Renal cortex interstitium (tissue), 11 donors: ENCODE results near the gene MTCL1. TPM values are rescaled to one million over a fixed set of nuclear protein-coding genes. Genes with fewer than 3 reads are reported as not detected.

Experiments
- DNase-seq, 11 donors: peaks; one replicate each; pipeline ENCODE4 v3.0.0-alpha.2; 2013; ENCODE audit warnings: low read depth in 9 of 11, low spot score in 4 of 11; ENCODE audit errors: extremely low read depth in 1 of 11
- polyA plus RNA-seq, 3 donors: library from polyadenylated mRNA; unstranded; fragments of 120-200 nt; gene quantifications; one replicate each; pipeline ENCODE4 v1.2.1, GENCODE V29; 2013; ENCODE audit not compliant: insufficient read length in 3 of 3

The MTCL1 gene
- polyA plus RNA-seq, 3 donors = 18.5 to 58.2 (median 31.4) TPM

DNA sequence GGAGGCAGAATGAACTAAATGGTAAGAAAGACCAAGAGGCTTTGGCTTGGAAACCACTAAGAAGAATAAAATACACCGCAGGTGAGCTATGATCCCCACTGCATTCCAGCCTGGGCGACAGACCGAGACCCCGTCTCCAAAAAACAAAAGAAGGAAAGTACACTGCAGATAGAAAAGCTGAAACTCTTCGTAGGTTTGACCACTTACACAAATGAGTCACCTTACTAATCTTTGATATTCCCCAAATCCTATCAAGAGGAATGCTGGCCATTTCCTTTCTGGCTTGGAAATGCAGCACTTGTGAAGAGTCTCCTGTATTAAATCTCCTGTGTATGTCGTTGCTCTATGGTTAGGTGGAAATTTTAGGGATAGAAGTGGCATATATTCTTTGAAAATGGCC lies 108.8 kb downstream of the MTCL1 start:
- DNase-seq = no peak

DNA sequence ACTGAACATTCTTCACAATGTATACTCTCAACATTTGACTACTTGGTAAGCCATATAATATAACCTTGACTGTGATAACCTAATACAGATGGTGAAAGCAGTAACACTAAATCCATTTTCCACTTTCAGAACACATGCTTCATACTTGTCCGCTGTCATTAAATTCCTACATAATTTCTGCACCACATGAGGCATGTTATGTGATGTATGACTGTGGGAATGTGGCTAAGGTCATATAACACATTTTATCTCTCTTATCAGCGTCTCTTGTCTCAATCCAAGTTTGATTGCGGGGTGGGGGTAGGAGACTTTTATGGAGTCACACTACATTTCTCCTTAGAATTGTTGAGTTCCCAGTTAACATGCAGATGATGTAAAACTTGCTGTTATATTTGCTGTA lies 110.9 kb downstream of the MTCL1 start:
- no peak for DNase-seq

DNA sequence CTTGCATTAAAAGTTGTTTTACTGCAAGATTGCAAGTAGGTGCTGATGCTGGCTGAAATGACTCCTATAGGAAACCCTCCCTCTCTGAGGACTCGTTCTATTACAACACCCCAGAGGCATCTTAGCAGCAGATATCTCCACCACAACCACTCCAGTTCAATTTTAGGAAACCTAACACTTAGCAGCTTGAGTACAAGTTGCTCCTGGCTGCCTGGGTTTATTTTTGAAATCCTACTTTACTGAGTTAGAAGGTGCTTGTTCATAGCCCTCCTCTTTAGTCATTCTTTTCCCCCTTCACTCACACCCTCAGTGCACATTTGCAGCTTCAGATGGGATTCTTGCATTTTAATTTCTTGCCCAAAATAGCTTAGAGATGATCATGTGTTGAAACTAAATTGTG lies 111.5 kb downstream of the MTCL1 start:
- DNase-seq = no peak

DNA sequence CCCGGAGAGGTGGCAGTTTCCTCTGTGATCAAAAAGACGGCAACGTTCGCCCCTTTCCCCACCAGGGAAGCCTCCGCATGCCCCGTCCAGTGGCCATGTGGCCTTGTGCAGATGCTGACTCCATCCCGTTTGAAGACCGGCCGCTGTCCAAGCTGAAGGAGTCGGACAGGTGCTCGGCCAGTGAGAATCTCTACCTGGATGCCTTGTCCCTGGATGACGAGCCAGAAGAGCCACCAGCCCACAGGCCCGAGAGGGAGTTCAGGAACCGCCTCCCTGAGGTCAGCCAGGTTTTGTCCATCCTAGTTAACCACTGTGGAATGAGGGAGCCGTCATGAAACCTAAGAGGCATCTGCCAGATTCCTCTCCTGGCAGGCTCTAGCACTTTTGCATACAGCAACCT lies 113.6 kb downstream of the MTCL1 start:
- no peak for DNase-seq

GRCh38 chr18:8820396-8821082 lies 115.2 kb downstream of the MTCL1 start:
- no peak for DNase-seq

- DNase-seq = no peak
Measured at GRCh38 chr18:8821083-8821465, 115.7 kb downstream of the MTCL1 start.

GRCh38 chr18:8821531-8821930 lies 116.2 kb downstream of the MTCL1 start:
- no peak for DNase-seq

DNA sequence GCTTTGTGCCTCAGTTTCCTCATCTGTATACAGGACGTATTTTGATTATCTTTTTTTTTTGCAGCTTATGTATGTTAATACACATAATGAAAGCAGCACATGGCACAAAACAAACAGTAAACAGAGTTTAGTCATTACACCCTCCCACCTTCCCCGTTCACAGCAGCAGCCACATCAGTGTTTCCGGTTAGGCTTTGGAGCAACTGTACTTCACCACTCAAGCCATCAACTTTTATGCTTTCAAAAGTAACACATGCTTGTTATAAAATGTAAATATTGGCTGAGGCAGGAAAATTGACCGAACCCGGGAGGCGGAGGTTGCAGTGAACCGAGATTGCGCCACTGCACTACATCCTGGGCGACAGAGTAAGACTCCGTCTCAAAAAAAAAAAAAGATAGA lies 117.3 kb downstream of the MTCL1 start:
- no peak for DNase-seq

- no peak for DNase-seq
Measured at GRCh38 chr18:8823530-8823929, 118.2 kb downstream of the MTCL1 start.

- no peak for DNase-seq
Measured at GRCh38 chr18:8824846-8825245, 119.5 kb downstream of the MTCL1 start.

DNA sequence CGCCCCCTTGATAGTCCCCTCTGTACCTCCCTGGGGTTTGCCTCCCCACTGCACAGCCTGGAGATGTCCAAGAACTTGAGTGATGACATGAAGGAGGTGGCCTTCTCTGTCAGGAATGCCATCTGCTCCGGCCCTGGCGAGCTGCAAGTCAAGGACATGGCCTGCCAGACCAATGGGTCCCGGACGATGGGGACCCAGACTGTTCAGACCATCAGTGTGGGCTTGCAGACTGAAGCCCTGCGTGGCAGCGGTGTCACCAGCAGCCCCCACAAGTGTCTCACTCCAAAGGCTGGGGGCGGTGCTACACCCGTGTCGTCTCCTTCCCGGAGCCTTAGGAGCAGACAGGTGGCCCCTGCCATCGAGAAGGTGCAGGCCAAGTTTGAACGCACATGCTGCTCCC lies 119.9 kb downstream of the MTCL1 start:
- no peak for DNase-seq

- no peak for DNase-seq
Measured at GRCh38 chr18:8825729-8826375, 120.5 kb downstream of the MTCL1 start.

DNA sequence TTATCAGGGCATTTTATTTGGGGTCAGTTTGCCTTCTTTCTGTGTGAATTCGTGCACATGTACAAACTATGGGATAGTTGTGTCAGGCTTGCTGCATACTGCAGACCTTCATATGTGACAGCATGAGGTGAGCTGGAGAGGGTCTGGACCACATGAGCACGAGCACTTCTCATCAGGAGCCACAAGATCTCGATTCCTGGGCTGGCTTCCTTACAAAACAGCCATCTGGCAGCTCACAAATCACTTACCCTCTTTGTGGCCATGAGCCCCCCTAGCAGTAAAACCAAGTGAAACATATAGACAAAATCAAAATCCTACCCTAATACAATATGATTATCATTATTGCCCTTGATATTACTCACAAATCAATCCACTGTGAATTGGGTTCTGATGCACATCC lies 121.2 kb downstream of the MTCL1 start:
- no peak for DNase-seq

DNA sequence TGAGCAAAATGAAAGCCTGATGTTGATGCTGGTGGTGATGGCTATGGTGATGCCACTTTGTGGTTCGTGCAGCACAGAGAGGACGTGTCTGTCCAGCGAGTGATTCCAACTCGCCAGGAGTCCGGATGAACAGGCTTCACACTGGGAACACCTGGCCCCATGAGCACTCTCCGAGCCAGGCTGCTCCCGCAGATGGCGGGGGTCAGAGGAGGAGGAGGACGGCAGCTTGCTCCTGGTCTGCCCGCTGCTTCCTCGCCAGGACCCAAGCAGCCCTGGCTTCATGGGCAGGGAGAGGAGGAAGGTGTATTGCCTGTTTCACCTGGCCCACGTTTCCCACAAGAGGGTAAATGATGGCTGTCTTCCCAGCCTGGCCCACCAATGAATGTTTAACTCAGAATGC lies 121.6 kb downstream of the MTCL1 start:
- DNase-seq = no peak

DNA sequence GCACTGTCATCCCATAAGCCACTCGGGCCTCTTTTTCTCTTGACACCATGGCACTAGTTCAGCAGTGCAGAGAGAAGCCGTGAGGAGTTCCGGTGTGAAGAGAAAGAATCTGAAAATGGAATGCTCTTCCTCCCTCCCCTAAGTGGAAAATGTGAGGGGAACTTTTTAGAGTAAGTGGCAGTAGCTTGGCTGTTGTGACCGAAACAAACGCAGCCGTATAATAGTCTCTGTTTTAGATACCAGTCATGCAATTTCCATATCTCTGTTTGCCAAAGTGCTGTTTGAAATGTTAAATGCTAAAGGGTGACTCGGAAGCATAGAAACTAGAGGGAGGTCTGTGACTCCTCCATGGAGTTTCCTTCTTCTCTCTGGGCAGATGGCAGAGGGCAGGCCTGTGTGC lies 122.9 kb downstream of the MTCL1 start:
- no peak for DNase-seq

DNA sequence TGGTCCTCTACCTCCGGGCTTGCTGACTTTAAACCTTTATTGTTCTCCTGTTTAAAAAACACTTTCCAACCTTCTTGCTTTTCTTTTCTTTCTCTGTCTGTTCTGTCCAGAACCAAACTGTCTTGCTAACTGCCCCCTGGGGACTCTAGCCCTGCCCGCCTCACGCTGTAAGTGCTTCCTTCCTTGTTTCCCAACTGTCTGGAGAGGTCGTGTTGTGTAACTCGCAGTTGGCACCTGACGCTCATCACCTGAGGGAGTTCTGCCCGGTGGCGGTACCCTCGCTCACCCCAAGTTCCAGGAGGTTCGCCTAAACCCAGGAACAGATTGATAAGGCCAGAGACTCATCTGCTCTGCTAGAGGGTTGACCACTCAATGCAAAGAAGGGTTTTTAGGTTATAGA lies 123.4 kb downstream of the MTCL1 start:
- no peak for DNase-seq

GRCh38 chr18:8830067-8831060 lies 125.0 kb downstream of the MTCL1 start:
- DNase-seq = no peak

DNA sequence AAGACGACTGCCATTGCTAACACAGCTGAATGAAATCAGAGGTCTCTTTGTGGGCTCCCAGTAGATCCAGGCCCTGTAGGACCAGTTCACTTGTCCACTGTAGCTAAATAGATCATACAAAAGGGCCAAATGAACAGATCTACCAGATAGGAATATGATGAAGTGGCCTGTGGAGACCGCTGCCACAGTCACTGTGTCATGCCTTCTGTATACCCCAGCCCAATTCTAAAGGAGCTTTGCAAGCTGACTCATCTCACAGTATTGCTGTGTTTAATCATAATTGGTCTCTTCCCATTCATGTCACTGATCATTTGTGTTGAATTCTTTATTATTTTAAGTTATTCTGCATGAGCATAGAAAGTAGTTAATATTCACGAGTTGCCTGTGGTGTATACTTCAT lies 125.8 kb downstream of the MTCL1 start:
- no peak for DNase-seq

DNA sequence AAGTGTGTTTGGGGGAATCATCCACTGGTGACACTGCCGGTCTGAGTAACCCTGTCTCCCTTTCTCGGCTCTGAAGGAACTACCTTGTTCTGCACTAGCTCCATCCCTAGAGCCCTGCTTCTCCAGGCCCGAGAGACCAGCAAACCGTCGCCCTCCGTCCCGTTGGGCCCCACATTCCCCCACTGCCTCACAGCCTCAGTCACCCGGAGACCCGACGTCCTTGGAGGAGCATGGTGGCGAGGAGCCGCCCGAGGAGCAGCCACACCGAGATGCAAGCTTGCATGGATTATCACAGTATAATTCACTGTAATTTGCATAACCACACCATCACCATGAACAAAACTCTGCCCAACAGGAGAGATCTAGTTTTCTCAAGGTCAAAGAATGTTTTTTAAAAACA lies 126.2 kb downstream of the MTCL1 start:
- no peak for DNase-seq

GRCh38 chr18:8833480-8833879 lies 128.1 kb downstream of the MTCL1 start:
- DNase-seq = no peak
